HG03354 (cell line): ENCODE results near the gene IGF1R.

Experiments used
- ATAC-seq: cut with Tn5 transposase; IDR thresholded peaks from one replicate; pipeline ENCODE4 v1.9.1; 2021; ENCODE audit warnings: mild to moderate bottlenecking; ENCODE audit not compliant: unreplicated experiment, poor library complexity, severe bottlenecking

Gene IGF1R

DNA sequence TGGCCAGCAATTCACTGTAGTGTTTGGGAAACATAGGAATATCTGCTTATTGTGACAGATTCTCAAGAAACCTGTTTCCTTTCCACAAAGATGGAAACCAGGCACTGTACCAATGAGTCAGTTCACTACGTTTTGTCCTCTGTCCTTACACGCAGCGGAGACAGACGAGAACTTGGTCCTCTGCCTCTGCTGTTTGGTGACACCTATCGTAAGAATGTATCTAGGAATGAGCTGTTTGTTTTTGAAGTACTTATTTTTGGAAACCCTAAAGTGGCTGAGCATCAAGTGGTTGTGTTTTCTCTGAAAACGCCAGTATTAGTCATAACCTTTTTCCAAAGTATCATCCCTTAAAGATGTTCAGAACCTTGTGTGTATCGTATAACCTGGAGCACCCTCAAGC, 266.3 kb downstream of the IGF1R start:
- no peak for ATAC-seq

- ATAC-seq = no peak
Observed at GRCh38 chr15:98916826-98917225, 268.5 kb downstream of the IGF1R start.

- ATAC-seq = no peak
Observed at GRCh38 chr15:98917417-98917816, 269.1 kb downstream of the IGF1R start.

DNA sequence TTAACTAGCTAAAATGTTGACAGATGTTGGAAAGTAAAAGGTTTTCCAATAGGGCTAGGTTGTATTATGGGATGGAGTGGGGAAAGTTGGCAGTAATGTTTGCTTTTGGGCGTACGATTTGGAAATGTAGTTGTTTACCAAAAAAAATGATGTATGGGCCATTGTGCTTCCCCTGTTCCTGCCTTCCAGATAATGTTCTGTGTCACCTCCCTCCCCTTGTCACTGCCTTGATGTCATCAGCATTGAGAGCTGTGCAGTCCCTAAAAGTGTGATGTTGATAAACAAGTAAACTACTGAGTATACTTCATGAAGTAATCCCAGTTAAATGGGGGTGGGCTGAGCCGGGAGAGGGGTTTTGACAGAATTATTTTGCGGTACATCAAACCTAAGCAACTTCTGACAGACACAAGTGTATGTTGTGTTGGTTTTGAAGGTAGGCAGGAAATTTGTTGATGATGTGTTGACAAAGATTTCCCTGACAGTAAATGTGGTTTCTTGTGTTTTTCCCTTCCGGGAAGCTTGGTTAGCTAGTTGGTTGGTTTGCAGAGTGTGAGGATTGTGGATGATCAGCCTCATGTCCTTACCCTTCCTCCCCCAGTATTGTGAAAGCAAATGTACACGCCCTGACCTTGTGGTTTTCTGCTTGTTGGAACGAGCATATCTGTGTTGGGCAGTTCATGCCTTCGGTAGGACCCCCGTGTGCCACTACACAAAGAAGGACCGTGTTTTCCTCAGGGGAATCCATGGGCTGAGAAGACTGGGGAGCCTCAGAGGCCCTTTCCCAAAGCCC, 271.9 kb downstream of the IGF1R start:
- no peak for ATAC-seq

DNA sequence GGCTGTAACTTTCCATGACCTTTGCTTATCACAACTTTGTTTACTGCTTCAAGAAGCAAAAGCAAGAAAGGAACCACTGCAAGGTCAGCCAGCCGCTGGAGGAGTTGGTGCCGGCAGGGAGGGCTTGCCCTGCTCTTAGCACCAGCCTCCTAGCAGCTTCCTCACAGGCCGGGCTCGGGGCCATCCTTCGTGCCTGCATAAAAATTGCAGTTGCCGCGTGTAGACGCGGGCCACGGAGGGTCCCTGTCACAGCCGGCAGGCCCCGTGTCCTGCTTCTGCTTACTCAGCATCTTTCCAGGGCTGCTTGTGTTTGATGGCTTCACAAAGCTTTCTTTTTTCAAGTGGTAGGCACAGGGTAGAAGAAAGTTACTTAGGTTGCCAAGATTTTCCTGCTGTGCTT, 274.8 kb downstream of the IGF1R start:
- no peak for ATAC-seq

DNA sequence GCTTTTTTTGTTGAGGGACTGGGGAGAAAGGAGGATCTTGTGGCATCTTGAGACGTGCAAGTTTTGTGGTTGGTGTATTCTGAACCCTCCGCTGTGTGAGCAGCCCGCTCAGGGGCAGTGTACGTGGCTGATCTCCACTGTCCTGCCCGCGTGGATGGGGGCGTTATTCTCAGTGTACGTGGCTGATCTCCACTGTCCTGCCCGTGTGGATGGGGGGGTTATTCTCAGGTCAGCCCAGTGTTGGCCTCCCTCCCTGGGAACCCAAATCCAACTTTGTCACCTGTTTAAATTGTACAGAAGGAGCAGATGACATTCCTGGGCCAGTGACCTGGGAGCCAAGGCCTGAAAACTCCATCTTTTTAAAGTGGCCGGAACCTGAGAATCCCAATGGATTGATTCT, 275.2 kb downstream of the IGF1R start:
- ATAC-seq = no peak

DNA sequence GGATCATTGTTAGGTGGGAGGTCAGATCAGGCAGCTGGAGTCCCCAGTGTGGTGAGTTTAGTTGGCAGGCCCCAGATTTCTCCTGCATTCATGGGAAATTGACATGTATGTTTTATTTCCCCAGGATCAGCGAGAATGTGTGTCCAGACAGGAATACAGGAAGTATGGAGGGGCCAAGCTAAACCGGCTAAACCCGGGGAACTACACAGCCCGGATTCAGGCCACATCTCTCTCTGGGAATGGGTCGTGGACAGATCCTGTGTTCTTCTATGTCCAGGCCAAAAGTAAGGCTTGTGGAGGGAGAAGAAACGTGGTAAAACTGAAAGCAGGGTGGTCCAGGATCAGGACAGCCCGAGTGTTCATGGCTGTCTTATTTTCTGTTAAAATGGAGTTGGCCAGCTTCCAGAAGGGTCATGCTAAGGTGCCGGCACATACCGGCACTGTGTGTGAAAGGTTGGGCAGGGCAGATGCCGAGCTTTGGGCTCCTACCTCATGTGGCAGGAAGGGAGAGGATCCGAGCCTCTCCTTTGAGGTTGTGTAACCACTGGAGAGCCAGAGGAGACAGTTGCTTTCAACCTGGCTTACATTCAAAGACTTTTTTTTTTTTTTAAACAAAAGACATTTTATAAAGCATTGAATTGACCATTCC, 276.2 kb downstream of the IGF1R start:
- no peak for ATAC-seq

DNA sequence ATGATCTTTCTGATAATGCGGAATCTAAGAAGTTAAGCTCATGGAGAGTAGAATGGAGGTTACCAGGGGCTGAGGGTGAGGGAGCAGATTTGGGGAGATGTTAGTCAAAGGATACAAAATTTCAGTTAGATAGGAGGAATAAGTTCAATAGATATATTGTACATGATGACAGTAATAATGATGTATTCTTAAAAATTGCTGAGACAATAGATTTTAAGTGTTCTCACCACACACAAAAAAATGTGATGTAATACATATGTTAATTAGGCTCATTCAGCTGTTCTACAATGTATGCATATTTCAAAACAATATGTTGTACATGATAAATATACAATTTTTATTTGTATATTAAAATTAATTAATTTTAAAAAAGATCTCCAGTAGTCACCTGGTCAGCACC, 277.9 kb downstream of the IGF1R start:
- ATAC-seq = no peak

DNA sequence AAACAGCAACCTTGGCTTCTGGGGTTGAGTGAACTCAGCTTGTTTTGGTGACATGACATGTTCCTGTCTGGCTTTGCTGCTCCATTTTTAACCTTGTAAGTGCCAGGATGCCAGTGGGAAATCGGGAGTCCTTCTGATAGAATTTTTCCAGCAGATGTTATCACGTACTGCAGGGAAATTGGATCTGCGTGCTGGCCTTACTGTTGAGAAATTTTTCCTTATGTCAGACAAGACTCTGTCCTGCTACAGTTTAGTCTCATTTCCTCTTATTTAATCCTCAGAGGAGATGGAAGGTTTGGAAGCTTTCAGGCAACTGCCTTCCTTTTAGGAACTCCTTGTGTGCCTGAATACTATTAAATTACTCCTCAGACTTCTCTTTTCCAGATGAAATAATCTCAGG, 278.7 kb downstream of the IGF1R start:
- no peak for ATAC-seq

GRCh38 chr15:98927996-98928395, 279.7 kb downstream of the IGF1R start:
- no peak for ATAC-seq

- ATAC-seq = no peak
Observed at GRCh38 chr15:98930576-98930975, 282.2 kb downstream of the IGF1R start.

DNA sequence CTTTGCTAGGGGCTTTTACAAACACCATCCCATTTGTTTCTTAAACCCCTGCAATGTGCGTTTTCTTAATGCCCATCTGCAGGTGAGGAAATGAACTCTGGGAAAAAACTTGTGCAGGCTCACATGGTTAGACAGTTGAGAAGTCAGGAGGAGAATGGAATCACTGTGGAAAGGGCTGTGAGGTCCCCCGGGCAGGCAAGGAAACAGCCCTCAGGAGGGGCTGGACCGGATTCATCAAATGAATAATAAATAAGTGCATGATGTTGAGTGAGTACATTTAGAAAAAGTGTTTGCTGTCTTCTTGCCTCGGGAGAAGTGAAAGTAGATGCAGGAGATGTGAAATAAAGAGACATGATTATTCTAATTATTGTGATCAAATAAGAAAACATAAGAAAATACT, 282.7 kb downstream of the IGF1R start:
- ATAC-seq = no peak

- no peak for ATAC-seq
Observed at GRCh38 chr15:98933406-98933805, 285.1 kb downstream of the IGF1R start.

DNA sequence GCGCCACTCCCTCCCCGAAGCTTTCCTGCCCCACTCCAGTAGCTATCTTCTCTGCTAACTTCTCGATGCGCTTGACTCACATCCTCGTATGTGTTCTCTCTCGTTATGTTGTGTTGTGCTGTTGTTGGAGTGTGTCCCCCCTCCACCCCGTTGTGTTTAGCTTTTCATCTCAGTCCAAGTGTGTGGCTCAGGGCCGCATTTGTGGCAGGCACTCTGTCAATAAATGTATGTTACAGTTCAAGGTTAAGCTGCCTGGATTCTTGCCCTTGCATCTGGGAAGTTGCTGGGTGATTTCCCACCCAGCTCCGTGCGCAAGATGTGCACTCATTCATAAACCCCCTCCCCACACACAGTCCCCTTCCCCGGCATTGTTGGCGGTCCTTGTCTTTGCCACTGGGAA, 287.4 kb downstream of the IGF1R start:
- no peak for ATAC-seq

DNA sequence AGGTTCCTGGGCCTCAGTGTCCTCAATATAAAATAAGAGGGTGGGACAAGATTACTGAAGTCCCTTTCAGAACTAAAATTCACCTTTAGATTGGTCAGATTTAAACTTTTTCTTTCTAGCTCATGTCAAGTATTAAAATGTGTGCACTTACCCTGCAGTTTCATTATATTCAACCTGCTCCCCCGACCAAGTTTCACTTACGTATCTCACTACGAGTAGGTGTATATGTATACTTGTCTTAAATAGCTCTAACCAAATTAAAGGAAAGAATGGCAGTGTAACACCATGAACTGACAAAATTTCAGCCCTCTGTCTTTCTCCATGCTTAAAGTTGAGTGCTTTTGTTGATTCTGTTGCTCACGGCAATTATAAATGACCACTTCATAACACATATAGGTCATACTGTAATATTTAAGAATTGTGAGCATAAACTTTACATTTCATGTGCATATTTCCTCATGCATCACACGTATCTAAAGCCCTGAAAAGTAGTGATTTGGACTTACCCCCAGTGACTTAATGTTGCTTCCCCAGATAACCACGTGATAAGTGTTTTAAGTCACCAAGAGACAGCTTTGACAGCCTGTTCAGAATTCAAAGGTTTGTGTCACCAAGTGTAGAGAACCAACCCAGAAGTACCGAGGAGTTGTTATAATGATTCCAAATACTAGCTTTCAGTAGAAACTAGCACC, 289.2 kb downstream of the IGF1R start:
- ATAC-seq = peak; percentile 64

- no peak for ATAC-seq
Observed at GRCh38 chr15:98938105-98938417, 289.7 kb downstream of the IGF1R start.

- no peak for ATAC-seq
Observed at GRCh38 chr15:98938799-98939198, 290.5 kb downstream of the IGF1R start.

GRCh38 chr15:98939311-98940080, 291.2 kb downstream of the IGF1R start:
- ATAC-seq = no peak

DNA sequence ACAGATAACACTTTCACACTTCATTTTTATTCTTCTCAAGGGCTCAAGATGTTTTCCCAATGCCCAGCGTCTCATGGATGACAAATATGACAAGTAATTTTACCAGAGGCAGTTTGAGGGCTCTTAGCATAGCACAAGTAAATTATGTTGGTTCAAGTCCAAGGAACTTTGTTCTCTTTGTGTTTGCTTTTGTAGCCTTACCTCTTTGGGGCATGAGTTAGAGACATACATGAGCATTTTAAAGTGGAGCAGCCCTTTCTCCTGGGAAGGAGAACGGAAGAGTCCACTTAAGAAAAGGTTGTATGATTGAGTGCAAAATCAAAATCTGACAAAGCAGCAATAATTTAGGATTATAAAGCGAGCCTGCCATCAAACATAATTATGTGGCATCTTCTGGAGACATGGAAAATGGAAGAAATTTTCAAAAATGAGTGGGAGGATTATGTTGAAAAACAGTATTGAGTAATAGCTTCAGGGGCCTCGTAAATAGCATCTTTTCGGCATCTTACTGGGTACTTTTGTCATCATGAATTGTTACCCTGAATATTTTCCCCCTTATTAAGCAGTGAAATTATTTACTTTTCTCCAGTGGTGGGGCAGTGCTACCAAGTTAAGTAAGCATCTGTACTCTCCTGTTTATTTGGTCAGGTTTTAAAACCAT, 293.4 kb downstream of the IGF1R start:
- ATAC-seq = no peak

- ATAC-seq = no peak
Observed at GRCh38 chr15:98942431-98942830, 294.1 kb downstream of the IGF1R start.
